Measurements from ENCODE around the gene KLHL22.

Gene KLHL22

GRCh38 chr22:20402960-20403778 is 92.4 kb downstream of the KLHL22 start (continued):
- TF ChIP-seq TSHZ2 (CRISPR knock-in tag; IDR thresholded peaks at IDR 0.05) (no peak), TCF4 (CRISPR knock-in tag; IDR thresholded peaks at IDR 0.05; ENCODE audit: borderline replicate concordance) (no peak)

GRCh38 chr22:20401376-20402014 is 94.1 kb downstream of the KLHL22 start:
- no peak for ATAC-seq
- TF ChIP-seq ISL1 (CRISPR knock-in tag; IDR thresholded peaks at IDR 0.05) (no peak), TOX (CRISPR knock-in tag; IDR thresholded peaks at IDR 0.05; ENCODE audit: borderline replicate concordance) (no peak), ZFP30 (CRISPR knock-in tag; IDR thresholded peaks at IDR 0.05) (no peak), TCF4 (CRISPR knock-in tag; IDR thresholded peaks at IDR 0.05; ENCODE audit: borderline replicate concordance) (no peak), ESRRG (CRISPR knock-in tag; IDR thresholded peaks at IDR 0.05) (no peak), RARB (CRISPR knock-in tag; IDR thresholded peaks at IDR 0.05) (no peak), ZC3H10 (CRISPR knock-in tag; IDR thresholded peaks at IDR 0.05) (no peak), ZNF8 (CRISPR knock-in tag; IDR thresholded peaks at IDR 0.05) (no peak), PATZ1 (CRISPR knock-in tag; IDR thresholded peaks at IDR 0.05; ENCODE audit: borderline replicate concordance) (no peak), CSDC2 (CRISPR knock-in tag; IDR thresholded peaks at IDR 0.05) (no peak), ZNF70 (CRISPR knock-in tag; IDR thresholded peaks at IDR 0.05) (no peak), GLIS3 (CRISPR knock-in tag; IDR thresholded peaks at IDR 0.05) (no peak), CSRNP3 (CRISPR knock-in tag; IDR thresholded peaks at IDR 0.05) (no peak), ZFP3 (CRISPR knock-in tag; IDR thresholded peaks at IDR 0.05) (no peak), CREB5 (CRISPR knock-in tag; IDR thresholded peaks at IDR 0.05; ENCODE audit: low read depth) (no peak)

GRCh38 chr22:20400606-20401375 is 94.8 kb downstream of the KLHL22 start:
- no peak for ATAC-seq
- TF ChIP-seq POU6F1 (CRISPR knock-in tag; IDR thresholded peaks at IDR 0.05; ENCODE audit: borderline replicate concordance, low read depth): no peak
- TF ChIP-seq SNAI2 (CRISPR knock-in tag; IDR thresholded peaks at IDR 0.05): no peak
- TF ChIP-seq BACH2 (CRISPR knock-in tag; IDR thresholded peaks at IDR 0.05; ENCODE audit: borderline replicate concordance): no peak
